CD4-positive, alpha-beta T cell treated with Interleukin-1 beta for 1 hour (primary cell): Measurements from ENCODE around the gene SLC9C2.
"Not testable (repeated sequence)": the region's sequence is repeated elsewhere in the genome, so short reads cannot be mapped to it uniquely, and the experiment has no call there.

ENCODE experiments used
- DNase-seq, 2 donors: peaks; one replicate each; pipeline ENCODE4 v3.0.0-alpha.2; 2020 to 2022

SLC9C2 gene

DNA sequence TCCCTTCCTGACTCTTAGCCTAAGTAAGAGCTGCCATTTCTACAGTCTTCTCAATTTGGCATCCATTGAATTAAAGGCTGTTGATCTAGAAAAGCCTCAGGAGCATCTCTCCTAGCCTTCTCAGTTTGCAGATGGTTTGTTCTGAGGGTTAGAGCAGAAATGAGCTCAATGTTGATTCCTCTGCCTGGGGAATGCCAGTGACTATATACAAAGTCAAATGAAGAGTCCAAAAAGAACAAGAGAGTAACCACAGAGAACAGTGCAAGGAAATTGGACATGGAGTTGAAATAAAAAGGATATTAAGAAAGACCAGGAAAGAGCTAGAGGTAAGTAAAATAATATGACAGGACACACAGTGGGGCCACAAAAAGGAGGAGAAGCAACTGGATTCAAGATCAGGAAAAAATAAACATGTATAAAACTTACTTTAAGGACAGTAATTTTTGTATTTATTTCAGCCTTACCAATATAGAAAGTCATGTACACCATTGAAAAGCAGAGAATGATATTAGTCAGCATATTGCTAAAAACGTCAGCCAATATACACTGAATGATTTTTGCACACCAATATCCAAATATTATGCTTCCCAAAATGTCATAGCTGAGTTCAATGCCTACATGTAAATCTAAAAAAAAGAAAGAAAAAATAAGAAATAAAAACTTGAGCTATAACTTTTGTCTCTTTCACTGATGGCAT lies 21.3 kb downstream of the SLC9C2 start:
- no peak for DNase-seq

DNA sequence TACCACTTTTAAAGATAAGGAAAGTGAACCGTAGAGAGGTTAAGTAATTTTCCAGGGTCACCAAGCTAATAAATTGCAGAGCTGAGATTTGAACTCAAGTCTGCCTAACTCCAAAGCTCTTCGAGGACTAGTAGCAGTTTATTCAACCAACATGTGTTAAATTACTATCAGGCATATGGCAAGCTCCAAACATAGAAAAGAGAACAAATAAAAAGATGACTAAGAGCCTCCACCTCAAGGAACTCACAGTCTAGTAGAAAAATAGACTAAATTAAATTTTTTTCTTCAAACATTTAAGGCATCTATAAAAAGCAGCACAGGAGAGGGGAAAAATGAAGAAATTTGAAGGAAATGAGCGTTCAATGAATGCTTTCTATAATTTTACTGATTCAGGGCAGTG lies 22.2 kb downstream of the SLC9C2 start:
- DNase-seq = no peak

DNA sequence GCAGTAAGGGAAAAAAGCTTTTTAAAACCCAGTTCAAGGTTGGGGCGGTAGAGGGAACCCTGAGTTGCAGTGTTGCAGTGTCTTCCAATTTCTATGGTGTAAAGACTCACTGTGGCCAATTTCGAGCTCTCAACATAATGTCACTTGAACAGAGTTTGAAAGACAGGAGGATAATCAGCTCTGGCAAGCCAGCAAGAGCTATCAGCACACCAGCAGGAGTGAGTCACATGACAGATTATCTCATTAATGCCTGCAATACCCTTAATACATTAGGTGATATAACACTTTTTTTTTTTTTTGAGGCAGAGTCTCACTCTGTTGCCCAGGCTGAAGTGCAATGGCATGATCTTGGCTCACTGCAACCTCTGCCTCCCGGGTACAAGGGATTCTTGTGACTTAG lies 22.8 kb downstream of the SLC9C2 start:
- DNase-seq = no peak

DNA sequence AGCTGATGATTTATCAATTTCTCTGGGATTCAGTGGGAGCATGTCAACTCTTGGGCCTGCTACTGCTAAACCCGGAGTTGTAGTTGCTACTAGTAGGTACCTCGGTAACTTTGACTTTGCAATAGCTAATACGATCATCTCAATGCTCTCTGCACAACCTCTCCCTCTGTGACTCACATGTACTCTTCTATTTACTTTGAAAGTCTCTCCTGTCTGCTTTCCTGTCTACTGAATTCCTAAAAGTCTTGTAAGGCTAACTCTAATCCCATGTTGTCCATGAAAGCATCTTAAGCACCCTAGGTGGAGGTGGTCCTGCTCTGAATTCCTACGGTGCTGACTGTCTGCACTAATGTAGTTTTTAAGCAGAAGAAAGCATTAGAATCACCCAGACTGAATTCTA lies 29.3 kb downstream of the SLC9C2 start:
- DNase-seq = no peak

DNA sequence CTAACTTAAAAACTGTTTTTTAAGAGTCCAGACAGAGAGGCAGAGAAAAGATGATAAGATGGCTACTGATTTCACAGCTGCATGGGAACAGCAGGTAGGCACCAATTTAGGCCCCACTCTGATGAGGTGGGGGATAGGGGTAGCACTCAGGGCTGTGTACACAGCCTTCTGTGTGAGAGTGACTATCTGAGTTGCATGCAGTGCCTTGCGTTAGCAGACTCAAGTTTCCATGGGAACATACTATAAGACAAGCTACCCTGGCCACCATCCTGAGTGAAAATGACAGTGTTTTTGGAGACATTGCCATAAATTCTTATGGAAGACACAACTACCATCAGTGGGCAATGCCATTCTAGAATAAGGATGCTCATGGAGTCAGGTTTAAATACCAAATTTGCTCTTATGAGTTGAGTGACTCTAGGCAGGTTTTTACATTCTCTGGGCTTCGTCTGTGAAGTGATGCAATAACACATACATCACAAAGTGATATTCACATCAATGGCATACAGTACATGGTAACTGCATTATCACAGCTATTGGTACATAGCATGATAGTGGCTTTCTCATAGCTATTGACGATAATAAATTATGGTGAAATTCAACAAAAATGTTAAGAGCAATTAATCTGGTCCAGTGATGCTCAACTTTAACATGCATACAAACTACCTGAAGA lies 30.5 kb downstream of the SLC9C2 start:
- no peak for DNase-seq

DNA sequence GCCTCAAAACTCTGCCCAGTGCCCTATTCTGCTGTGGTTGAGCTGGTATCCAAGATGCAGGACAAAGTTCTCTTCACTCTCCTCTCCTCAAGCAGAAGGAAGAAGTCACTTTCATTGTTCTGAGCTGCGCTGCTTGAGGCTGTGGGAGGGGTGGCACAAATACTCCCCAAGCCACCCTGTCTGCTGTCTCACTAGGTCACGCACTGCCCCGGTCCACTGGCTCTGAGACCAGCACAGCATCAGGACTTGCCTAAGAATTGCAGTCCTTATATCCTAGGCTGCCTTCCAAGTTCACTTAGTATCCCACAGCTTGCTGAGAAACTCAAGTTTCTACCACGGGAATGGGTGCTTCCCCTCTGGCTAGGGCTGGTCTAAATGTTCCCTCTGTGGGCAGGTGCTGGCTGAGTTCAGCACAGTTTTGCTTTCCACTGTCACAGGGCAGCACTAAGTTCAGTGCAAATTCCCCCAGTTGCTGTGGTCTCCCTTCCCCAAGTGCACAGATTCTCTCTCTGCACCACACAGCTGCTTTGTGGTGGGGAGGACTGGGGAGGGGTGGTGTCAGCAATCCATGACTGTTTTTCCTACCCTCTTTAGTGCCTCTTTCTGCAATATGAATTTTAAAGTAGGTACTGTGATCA lies 32.4 kb downstream of the SLC9C2 start:
- no peak for DNase-seq

DNA sequence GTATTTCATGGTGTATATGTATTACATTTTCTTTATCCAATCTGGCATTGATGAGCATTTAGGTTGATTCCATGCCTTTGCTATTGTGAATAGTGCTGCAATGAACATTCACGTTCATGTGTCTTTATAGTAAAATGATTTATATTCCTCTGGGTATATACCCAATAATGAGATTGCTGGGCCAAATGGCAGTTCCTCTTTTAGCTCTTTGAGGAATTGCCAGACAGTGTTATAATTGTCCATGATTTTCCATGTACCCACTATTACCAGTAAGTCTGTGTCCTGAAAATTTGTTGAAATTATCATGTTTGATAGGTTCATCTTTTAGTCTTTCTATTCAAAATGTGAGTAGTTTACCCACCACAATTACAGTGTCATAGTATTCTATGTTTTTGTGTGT lies 34.4 kb downstream of the SLC9C2 start:
- DNase-seq = no peak

DNA sequence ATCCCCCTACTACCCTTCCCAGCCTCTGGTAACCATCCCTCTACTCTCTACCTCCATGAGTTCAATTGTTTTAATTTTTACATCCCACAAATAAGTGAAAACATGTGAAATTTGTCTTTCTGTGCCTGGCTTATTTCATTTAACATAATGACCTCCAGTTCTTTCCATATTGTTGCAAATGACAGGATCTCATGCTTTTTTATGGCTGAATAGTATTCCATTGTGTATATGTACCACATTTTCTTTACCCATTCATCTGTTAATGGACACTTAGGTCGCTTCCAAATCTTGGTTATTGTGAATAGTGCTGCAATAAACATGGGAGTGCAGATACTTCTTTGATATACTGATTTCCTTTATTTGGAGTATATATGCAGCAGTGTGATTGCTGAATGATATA lies 39.0 kb downstream of the SLC9C2 start:
- not testable (repeated sequence) for DNase-seq

DNA sequence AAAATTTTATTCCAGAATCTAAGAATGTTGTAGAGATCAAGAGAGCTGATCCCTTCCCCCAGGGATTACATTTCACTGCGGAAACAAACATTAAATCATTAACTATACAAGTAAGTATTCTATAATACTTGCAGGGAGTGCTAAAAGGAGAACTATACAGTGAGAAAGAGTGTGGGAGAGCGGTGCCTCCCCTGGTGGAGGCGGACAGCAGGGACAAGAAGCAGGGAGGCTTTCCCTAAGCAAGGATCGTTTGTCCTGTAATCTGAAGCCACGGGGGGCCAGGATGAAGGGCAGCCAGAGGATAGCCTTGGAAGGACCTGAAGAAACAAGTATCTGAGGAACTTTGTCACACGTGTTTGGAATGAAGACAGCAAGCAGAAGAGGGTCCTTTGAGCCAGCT lies 40.1 kb downstream of the SLC9C2 start:
- DNase-seq = no peak

DNA sequence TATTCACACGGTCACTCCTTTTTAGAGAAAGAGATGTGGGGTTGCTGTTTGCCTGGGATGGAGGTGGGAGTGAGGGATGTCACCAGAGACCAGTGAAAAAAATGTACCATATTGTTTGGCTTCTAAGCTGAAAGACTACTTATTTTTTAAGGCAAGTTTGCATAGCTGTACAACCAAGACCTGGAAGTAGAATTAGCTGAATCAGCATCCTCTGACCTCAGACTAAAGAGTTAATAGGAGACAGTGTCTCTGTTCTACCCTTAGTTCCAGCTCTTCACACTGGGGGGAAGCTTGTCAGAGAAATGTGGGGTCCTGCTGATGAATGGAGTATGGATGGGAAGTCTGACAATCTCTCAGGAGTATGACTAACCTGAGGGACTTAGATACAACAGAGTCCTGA lies 41.6 kb downstream of the SLC9C2 start:
- DNase-seq = no peak

DNA sequence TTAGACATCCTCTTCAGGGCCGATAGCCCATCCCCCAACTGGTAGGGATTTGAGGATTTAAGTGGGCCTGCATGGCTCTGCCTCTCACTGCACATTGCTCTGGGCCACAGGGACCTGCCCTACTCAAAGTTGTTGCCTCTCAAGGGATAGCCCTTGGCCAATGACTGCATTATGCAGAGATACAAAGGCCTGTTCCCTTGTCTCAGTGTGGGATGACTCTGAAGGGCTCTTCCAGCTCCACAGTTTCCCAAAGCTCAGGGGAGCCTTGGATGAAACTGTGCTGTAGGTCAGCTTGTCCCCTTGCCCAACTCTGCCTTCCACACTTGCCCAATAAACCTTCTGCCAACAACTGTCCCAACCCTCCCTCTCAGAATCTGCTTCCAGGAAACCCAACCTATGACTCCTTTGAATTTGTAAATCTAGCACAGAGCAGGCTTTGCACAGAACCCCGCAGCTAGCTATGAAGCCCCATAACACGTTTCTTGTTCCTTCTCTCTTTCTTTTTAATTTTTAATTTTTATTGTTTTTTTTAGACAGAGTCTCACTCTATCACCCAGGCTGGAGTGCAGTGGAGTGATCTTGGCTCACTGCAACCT lies 42.5 kb downstream of the SLC9C2 start:
- DNase-seq = no peak

DNA sequence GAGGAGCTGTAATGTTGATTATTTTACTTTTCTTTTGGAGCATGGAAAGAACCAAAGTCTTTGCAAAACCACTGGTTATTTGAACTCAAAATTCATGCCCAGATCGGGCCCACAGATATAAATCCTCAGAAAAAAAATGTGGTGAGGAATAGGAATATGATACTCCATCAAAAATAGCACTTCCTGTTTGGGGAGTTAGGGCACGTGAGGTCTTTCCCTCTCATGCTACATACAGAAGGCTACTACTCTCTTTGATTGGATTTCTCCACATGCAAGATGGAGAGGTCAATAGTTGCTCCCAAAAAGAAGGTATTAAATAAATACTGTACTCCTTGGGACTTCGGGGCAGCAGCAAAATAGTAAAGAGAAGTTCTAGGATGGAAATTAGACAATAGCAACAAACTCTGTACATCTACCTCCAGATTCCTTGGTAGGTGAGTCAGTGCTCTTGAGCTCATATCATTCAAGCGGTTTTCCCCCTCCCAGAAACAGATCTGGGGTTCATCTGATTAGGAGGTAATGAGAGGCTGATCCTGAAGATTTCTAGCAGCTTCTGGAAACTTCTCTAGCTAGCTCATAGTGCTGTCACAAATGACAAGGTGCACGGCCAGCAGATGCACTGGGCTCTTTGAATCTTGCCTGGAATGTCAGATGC lies 47.1 kb downstream of the SLC9C2 start:
- DNase-seq = no peak

DNA sequence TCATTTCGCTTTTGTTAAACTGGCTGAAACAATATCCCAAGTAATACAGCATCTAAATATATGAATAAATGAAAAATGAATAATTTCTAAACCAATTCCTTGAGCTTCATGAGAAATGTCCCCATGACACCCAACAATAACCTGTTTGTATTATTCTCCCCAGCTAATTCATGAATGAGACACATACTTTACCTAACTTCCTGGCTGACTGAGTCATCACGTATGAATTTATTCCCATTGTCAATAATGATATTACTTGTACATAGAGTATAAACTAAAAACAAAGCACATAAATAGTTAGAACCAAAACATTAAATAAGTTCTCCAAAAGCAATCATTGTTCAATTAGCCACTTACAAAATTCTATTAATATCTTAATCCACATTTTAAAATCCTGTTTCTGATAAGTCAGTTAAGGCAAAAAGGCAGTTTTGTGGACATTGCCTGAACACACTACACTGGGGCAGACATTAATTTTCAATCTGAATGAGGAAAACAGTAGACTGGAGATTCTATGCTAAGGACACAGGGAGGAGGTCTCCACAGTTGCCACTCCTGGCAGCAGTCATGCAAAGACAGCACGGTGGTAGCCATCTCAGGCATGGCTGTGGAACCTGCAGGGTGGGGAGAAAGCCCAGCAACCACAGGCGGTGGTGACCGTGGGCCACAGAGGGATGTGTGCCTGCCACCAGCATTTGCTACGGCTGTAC lies 48.2 kb downstream of the SLC9C2 start:
- DNase-seq = no peak

DNA sequence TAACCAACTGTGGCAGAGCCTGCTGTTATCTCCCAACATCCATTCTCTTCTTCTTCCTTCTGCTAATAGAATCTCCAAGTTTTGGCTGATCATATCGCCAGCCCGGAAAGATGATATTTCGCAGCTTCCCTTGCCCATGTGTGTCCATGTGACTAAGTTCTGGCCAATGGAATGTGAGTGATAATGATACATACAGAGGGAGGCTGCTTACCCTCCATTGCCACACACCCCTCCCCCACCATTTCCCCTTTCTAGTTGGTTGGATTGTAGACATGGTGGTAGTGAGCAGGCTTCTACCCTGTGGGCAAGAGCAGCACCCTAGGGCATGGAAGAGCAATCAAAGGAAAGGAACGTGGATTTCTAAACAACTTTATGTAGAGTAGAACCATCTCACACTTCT lies 48.8 kb downstream of the SLC9C2 start:
- no peak for DNase-seq

DNA sequence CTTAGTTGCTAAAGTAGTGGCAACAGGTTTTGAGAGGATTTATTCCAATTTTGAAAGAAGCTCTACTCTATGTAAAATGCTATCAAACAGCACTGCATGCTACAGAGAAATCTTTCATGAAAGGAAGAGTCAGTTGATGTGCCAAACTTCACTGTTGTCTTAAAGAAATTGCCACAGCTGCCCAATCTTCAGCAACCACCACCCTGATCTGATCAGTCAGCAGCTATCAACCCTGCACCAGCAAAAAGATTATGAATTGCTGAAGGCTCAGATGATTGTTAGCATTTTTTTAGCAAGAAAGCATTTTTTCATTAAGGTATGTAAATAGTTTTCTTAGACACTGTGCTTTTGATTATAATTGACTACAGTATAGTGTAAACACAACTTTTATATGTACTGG lies 49.6 kb downstream of the SLC9C2 start:
- DNase-seq = no peak

DNA sequence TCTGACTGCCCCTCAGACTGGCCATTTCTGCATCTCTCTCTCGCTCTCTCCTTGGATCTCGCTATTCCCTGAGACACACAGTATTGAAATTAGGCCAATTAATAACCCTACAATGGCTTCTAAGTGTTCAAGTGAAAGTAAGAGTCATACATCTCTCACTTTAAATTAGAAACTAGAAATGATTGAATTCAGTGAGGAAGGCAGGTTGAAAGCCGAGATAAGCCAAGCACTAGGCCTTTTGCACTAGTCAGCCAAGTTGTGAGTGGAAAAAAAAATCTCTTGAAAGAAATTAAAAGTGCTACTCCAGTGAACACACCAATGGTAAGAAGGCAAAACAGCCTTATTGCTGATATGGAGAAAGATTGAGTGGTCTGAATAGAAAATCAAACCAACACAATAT lies 51.2 kb downstream of the SLC9C2 start:
- DNase-seq = no peak

DNA sequence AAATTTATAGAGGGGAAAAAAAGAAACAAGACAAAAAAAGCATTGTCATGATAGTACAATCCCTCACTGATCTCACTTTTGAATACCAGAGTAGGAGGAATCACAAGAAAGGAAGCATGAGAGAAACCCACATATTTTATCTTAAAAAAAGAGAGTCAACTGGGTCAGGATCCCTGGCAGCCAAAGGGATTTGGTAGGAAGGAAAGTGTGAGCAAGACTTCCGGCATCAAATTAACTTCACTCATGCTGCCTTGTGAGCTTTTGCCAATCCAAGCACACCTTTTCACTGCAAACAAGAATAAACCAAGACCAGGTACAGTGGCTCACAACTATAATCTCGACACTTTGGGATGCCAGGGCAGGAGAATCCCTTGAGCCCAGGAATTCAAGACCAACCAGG lies 53.1 kb downstream of the SLC9C2 start:
- DNase-seq = no peak

DNA sequence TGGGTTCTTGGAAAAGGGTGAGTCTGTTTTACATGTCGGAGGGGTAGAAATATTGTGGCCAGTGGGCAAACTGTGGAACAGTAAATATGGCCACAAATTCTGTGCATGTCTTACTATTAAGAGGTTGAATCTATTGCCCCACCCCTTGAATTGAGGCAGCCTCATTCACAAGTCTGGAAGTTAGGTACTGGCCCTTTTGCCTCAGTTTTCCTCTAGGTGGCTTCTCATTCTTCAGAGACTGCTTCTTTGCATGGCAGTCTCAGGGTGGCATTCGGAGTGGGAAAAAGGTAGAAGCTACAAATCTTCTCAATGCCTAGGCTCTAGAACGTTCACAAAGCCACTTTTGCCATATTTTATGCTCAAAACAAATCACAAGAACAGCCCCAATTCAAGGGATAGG lies 57.2 kb downstream of the SLC9C2 start:
- no peak for DNase-seq

DNA sequence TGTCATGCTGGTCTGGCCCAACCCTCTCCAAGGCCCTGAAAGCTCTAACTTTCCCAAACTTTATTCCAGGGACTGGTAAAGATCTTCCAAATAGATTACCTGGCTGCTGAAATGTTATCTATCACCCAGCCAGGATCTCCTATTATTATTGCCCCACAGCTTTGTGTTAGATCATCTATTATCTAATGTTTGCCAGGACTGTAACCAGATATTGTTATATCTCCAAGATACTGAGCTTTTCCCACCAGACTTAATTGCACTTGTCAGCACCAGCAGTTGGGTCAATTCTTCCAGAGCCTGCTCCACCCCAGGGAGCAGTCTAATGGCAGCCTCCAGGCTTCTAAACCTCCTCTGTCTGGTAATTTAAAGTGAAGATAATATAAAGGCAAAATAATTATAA lies 66.6 kb downstream of the SLC9C2 start:
- DNase-seq = no peak

DNA sequence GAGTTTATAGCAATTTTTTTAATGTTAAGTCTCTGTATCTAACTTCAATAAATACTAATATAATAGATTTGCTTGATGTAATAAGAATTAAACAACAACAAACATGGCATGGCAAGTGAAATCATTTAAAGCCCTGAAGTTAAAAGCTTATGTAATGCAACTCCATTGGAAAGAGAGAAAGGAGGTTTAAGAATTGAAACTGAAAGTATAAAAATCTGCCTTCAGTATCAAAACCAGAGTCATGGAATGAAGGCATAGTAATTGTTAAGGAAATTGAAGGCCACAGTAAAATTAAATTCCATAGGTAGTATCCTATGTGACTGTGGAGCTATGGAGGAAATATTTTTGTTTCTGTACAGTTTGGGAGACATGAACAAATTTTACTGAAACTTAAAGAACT lies 70.6 kb downstream of the SLC9C2 start:
- DNase-seq = no peak

DNA sequence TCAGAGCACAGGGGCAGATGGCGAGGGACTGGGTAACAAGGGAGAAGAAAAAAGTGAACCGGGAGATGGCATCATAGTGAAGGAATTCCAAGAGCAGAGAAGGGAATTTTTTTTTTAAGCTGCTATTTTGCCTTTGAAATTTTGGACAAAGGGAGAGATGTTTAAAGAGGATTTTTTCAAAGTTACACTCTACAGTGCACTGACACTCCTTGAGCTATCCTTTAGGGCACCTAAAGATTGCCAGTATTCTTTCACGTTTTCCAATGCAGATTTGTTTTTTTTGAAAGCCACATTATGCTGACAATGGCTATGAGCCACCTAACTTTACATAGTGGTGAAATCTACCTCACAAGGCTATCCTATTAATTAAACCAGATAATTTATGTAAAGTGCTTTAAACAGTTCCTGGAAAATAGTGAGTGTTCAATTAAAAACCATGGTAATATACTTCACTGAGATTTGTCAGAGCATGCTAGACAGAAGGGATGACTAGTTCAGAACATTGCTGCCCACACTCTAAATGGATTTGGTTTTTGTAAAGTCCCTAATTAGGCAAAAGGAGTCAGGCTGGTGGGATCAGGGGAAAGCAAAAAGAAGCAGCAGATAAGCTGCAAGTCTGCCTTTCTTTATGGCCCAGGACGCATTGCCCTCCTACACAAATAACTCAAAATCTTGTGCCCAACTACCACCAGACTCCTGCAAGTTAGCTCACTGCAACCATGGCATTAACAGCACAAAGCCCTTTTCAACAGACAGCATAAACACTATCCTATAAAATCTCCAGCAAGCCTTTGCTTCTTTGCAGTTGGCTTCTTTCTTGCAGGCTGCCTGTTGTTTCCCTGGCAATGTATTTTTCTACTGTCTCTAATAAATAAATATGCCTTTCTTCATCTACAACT lies 71.8 kb downstream of the SLC9C2 start:
- no peak for DNase-seq

DNA sequence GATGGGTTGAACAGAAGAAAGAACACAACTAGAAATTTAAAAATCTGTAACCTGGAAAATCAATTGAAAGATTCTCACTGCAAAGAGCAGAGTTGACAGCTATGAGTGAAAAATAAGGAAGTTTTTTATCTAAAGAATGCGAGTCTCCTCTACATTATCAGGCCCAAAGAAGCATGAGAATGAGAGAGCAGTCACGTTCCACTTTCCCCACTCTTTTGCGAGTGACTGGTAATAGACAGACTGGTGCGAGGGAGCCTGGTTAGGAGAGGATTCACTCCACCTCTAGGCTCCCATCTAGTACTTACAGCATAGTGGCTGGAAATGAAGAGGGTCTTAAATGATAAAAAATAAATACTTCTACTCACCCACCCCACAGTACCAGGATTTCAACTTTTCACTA lies 73.8 kb downstream of the SLC9C2 start:
- DNase-seq = no peak
